Measurements from ENCODE around the gene TMEM33.
A peak's percentile ranks its signal among the peaks of the same experiment; 100 is the strongest.

Gene TMEM33

GRCh38 chr4:41935652-41936021 is 408 bp downstream of the TMEM33 start:
- TF ChIP-seq CTCF (IDR thresholded peaks at IDR 0.05; ENCODE audit: borderline replicate concordance, insufficient read depth, low read depth, low read length), result no peak
- peak overlapping the region; percentile 92 for H3K4me3 ChIP-seq (ENCODE audit: low read depth, low read length)

- no peak overlapping the region for H3K4me3 ChIP-seq (ENCODE audit: low read depth, low read length)
- TF ChIP-seq CTCF (IDR thresholded peaks at IDR 0.05; ENCODE audit: borderline replicate concordance, insufficient read depth, low read depth, low read length), result no peak
These were observed 3.9 kb downstream of the TMEM33 start for GRCh38 chr4:41939016-41939626.

- no peak overlapping the region for H3K4me3 ChIP-seq (ENCODE audit: low read depth, low read length)
- no peak for TF ChIP-seq CTCF (IDR thresholded peaks at IDR 0.05; ENCODE audit: borderline replicate concordance, insufficient read depth, low read depth, low read length)
These were observed 5.6 kb downstream of the TMEM33 start for GRCh38 chr4:41940834-41941233.

- TF ChIP-seq CTCF (IDR thresholded peaks at IDR 0.05; ENCODE audit: borderline replicate concordance, insufficient read depth, low read depth, low read length), result no peak
- no peak overlapping the region for H3K4me3 ChIP-seq (ENCODE audit: low read depth, low read length)
These were observed 8.3 kb downstream of the TMEM33 start for GRCh38 chr4:41943506-41943905.

GRCh38 chr4:41944089-41944488 is 8.9 kb downstream of the TMEM33 start:
- no peak overlapping the region for H3K4me3 ChIP-seq (ENCODE audit: low read depth, low read length)
- TF ChIP-seq CTCF (IDR thresholded peaks at IDR 0.05; ENCODE audit: borderline replicate concordance, insufficient read depth, low read depth, low read length), result no peak

- H3K4me3 ChIP-seq (ENCODE audit: low read depth, low read length), result no peak overlapping the region
- no peak for TF ChIP-seq CTCF (IDR thresholded peaks at IDR 0.05; ENCODE audit: borderline replicate concordance, insufficient read depth, low read depth, low read length)
These were observed 14.3 kb downstream of the TMEM33 start for GRCh38 chr4:41949531-41949930.

GRCh38 chr4:41957634-41958033 is 22.4 kb downstream of the TMEM33 start:
- TF ChIP-seq CTCF (IDR thresholded peaks at IDR 0.05; ENCODE audit: borderline replicate concordance, insufficient read depth, low read depth, low read length), result peak; percentile 35; the same call in 1 of the 2 replicates
- H3K4me3 ChIP-seq (ENCODE audit: low read depth, low read length), result no peak overlapping the region

Measured in GM12875 (cell line).